ENCODE data around the gene RELN. TPM values are rescaled to one million over a fixed set of nuclear protein-coding genes. Genes with fewer than 3 reads are reported as not detected.

Gene RELN
- total RNA-seq, 2 experiments from 2014 or later = not detected

- Mint-ChIP-seq H3K27me3 (peaks cover 4% of the 10 kb centered on the region), H3K4me1 (ENCODE audit: low read depth) (no peaks in the 10 kb centered on the region), H3K9me3 (no peaks in the 10 kb centered on the region), H3K36me3 (ENCODE audit: low read depth) (no peaks in the 10 kb centered on the region), H3K27ac (no peak overlapping the region), H3K4me3 (no peak overlapping the region)
- no peaks in the 10 kb centered on the region for H3K27me3 ChIP-seq (ENCODE audit: control insufficient read depth in 1 of 2, insufficient read depth in 2 of 2, low read length in 2 of 2)
- ChIA-PET CTCF (no interaction called here), POLR2A (no interaction called here)
- ATAC-seq (ENCODE audit: poor library complexity) (no peak), DNase-seq (no peak)
- no peak overlapping the region for H3K4me3 ChIP-seq (ENCODE audit: low read length)
- no peaks in the 10 kb centered on the region for H3K9me3 ChIP-seq (ENCODE audit: control insufficient read depth in 1 of 2, insufficient read depth in 1 of 2, low read length in 2 of 2)
- H3K27ac ChIP-seq (ENCODE audit: low read depth in 1 of 2, low read length in 2 of 2) = no peak overlapping the region
- no peaks in the 10 kb centered on the region for H3K4me1 ChIP-seq (ENCODE audit: insufficient read depth, low read length)
- TF ChIP-seq, protein P1, sequence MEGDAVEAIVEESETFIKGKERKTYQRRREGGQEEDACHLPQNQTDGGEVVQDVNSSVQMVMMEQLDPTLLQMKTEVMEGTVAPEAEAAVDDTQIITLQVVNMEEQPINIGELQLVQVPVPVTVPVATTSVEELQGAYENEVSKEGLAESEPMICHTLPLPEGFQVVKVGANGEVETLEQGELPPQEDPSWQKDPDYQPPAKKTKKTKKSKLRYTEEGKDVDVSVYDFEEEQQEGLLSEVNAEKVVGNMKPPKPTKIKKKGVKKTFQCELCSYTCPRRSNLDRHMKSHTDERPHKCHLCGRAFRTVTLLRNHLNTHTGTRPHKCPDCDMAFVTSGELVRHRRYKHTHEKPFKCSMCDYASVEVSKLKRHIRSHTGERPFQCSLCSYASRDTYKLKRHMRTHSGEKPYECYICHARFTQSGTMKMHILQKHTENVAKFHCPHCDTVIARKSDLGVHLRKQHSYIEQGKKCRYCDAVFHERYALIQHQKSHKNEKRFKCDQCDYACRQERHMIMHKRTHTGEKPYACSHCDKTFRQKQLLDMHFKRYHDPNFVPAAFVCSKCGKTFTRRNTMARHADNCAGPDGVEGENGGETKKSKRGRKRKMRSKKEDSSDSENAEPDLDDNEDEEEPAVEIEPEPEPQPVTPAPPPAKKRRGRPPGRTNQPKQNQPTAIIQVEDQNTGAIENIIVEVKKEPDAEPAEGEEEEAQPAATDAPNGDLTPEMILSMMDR (IDR thresholded peaks at IDR 0.05) = no peak
- intact Hi-C loops (cut with DNase I, micrococcal nuclease) = no loop called here
- no peaks in the 10 kb centered on the region for H3K36me3 ChIP-seq (ENCODE audit: insufficient read depth, low read length)
Measured at GRCh38 chr7:103752995-103753394, 236.5 kb downstream of the RELN start.

DNA sequence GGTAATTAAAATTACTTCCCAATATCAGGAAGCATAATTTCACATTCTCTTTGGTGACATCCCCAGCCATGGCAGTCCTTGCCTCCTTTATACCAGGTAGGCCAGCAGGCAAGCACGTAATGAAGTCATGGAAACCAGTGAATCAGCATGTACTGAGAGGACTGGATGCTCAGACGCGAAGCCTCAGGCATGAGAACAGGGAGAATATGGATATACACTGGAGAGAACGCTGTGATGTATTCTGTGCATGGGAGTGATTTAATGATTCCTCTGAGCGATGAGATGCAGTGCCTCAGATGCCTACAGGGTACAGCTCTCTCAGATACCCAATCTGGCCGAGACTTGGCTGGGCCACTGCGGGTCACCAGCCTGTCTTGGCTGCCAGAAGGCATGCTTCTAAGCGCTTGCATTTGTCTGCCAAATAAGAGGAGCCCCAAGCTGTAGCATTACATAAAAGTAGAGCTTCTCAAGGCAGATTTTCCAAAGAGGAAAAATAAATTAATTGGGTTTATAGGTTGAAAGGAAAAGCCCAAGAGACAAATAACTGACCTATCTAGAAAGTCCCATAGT is 238.1 kb downstream of the RELN start:
- TF ChIP-seq, protein P1 (IDR thresholded peaks at IDR 0.05) = no peak
- POLR2A ChIA-PET = no interaction called here
- Mint-ChIP-seq H3K27ac (no peak overlapping the region), H3K4me3 (no peak overlapping the region), H3K36me3 (ENCODE audit: low read depth) (no peaks in the 10 kb centered on the region), H3K4me1 (ENCODE audit: low read depth) (no peaks in the 10 kb centered on the region), H3K27me3 (peaks cover 4% of the 10 kb centered on the region), H3K9me3 (no peaks in the 10 kb centered on the region)
- Histone ChIP-seq H3K4me1 (ENCODE audit: insufficient read depth, low read length) (no peaks in the 10 kb centered on the region), H3K27ac (ENCODE audit: low read depth in 1 of 2, low read length in 2 of 2) (no peak overlapping the region), H3K4me3 (ENCODE audit: low read length) (no peak overlapping the region), H3K27me3 (ENCODE audit: control insufficient read depth in 1 of 2, insufficient read depth in 2 of 2, low read length in 2 of 2) (no peaks in the 10 kb centered on the region), H3K36me3 (ENCODE audit: insufficient read depth, low read length) (no peaks in the 10 kb centered on the region), H3K9me3 (ENCODE audit: control insufficient read depth in 1 of 2, insufficient read depth in 1 of 2, low read length in 2 of 2) (no peaks in the 10 kb centered on the region)
- ATAC-seq (ENCODE audit: poor library complexity) = no peak
- no peak for DNase-seq
- intact Hi-C loops (cut with DNase I, micrococcal nuclease) = no loop called here
- CTCF ChIA-PET = no interaction called here

DNA sequence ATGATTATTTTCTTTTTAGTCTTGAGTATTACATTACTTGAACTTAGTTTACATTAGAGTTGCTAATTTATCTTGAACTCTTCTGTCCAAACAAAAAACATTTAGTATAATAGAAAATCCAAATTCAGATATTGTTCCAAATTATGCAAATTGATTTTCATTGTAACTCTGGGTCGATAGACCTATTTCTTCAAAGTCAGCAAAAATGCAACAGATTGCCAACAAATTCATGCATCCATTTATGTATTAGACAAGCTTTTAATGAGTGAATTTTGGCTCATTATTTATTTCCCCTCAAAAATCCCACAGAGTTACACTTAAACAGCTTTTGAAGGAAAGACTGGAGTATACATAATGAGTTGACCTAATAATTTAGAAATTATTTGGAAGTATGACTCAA is 240.8 kb downstream of the RELN start:
- Histone ChIP-seq H3K9me3 (ENCODE audit: control insufficient read depth in 1 of 2, insufficient read depth in 1 of 2, low read length in 2 of 2) (no peaks in the 10 kb centered on the region), H3K4me1 (ENCODE audit: insufficient read depth, low read length) (no peaks in the 10 kb centered on the region), H3K27ac (ENCODE audit: low read depth in 1 of 2, low read length in 2 of 2) (no peak overlapping the region), H3K4me3 (ENCODE audit: low read length) (no peak overlapping the region), H3K36me3 (ENCODE audit: insufficient read depth, low read length) (no peaks in the 10 kb centered on the region), H3K27me3 (ENCODE audit: control insufficient read depth in 1 of 2, insufficient read depth in 2 of 2, low read length in 2 of 2) (no peaks in the 10 kb centered on the region)
- no peaks in the 10 kb centered on the region for H3K4me1 Mint-ChIP-seq (ENCODE audit: low read depth)
- no peaks in the 10 kb centered on the region for H3K36me3 Mint-ChIP-seq (ENCODE audit: low read depth)
- ATAC-seq (ENCODE audit: poor library complexity) (no peak), DNase-seq (no peak)
- intact Hi-C loops (cut with DNase I, micrococcal nuclease) = no loop called here
- TF ChIP-seq, protein P1 (IDR thresholded peaks at IDR 0.05) = no peak
- ChIA-PET POLR2A (no interaction called here), CTCF (no interaction called here)
- H3K27ac Mint-ChIP-seq = no peak overlapping the region
- H3K9me3 Mint-ChIP-seq = no peaks in the 10 kb centered on the region
- H3K4me3 Mint-ChIP-seq = no peak overlapping the region
- peaks cover 4% of the 10 kb centered on the region for H3K27me3 Mint-ChIP-seq

Measured in CD4-positive, alpha-beta T cell (primary cell).